Colonic mucosa (tissue), 4 donors: ENCODE results near the gene GALNT16. TPM values are rescaled to one million over a fixed set of nuclear protein-coding genes. Genes with fewer than 3 reads are reported as not detected.
"Not testable (repeated sequence)": the region's sequence is repeated elsewhere in the genome, so short reads cannot be mapped to it uniquely, and the experiment has no call there.

ENCODE experiments used
- DNase-seq: peaks from one replicate; pipeline ENCODE4 v3.0.0-alpha.2; 2020
- H3K27ac ChIP-seq: fragments of 200-600 bp; one replicate; pipeline ENCODE4 v1.8.0; 2021
- H3K27me3 ChIP-seq: fragments of 200-600 bp; one replicate; pipeline ENCODE4 v1.8.0; 2021
- H3K36me3 ChIP-seq: fragments of 200-600 bp; one replicate; pipeline ENCODE4 v1.8.0; 2021
- H3K4me1 ChIP-seq: fragments of 200-600 bp; one replicate; pipeline ENCODE4 v1.8.0; 2021; ENCODE audit warnings: mild to moderate bottlenecking
- H3K4me3 ChIP-seq: fragments of 200-600 bp; one replicate; pipeline ENCODE4 v1.8.0; 2021
- H3K9ac ChIP-seq, 2 donors: one replicate each; pipeline ENCODE4 v1.7.0; 2013; ENCODE audit warnings: control low read depth in 2 of 2, low read depth in 2 of 2, low read length in 2 of 2
- H3K9me3 ChIP-seq: fragments of 200-600 bp; one replicate; pipeline ENCODE4 v1.8.0; 2021
- CTCF ChIP-seq: fragments of 200-600 bp; IDR thresholded peaks from one replicate; pipeline ENCODE4 v1.8.0; 2022; ENCODE audit warnings: antibody characterized with exemption, mild to moderate bottlenecking
- intact Hi-C: fragments of 100-400 bp; cut with DNase I; formaldehyde crosslinking; loops from one replicate; pipeline ENCODE4 v1.14.1; 2022
- total RNA-seq, 2 donors: library from RNA; stranded (reverse); fragmentation: NEBNext Ultra II Directional in 1 of 2; extraction: Animal tissue kit (Norgen Biotek cat#: 25700) in 1 of 2; gene quantifications; one replicate each; pipeline ENCODE4 v1.2.1, GENCODE V29; 2021
- donor health status: healthy.
- donor health status: DM: no; HTN: no; CAD: no.
- donor health status: DM: no; HTN: no; CAD: no.

Gene GALNT16
- total RNA-seq, 2 donors from 2014 or later: 0.22 to 1.6 TPM

GRCh38 chr14:69378274-69378673 is 118.3 kb downstream of the GALNT16 start:
- TF ChIP-seq CTCF: no peak
- no peaks in the 10 kb centered on the region for H3K9me3 ChIP-seq
- no peak overlapping the region for H3K4me3 ChIP-seq
- H3K27ac ChIP-seq: no peak overlapping the region
- no peaks in the 10 kb centered on the region for H3K36me3 ChIP-seq
- intact Hi-C loops: no loop called here
- H3K9ac ChIP-seq: no peak overlapping the region
- no peaks in the 10 kb centered on the region for H3K27me3 ChIP-seq
- no peaks in the 10 kb centered on the region for H3K4me1 ChIP-seq
- no peak for DNase-seq

- H3K9ac ChIP-seq: no peak overlapping the region
Measured at GRCh38 chr14:69387311-69387710, 127.4 kb downstream of the GALNT16 start.

GRCh38 chr14:69391400-69391799 is 131.4 kb downstream of the GALNT16 start:
- H3K27me3 ChIP-seq, intact Hi-C loops, H3K9me3 ChIP-seq, H3K4me1 ChIP-seq, H3K4me3 ChIP-seq, H3K9ac ChIP-seq, H3K27ac ChIP-seq, DNase-seq: not testable (repeated sequence)
- H3K36me3 ChIP-seq: peaks cover 25% of the 10 kb centered on the region

More at GRCh38 chr14:69387311-69387710, 127.4 kb downstream of the GALNT16 start:
- peaks cover 19% of the 10 kb centered on the region for H3K36me3 ChIP-seq
- no peaks in the 10 kb centered on the region for H3K9me3 ChIP-seq
- H3K27ac ChIP-seq: no peak overlapping the region
- TF ChIP-seq CTCF: no peak
- no peaks in the 10 kb centered on the region for H3K4me1 ChIP-seq
- no peaks in the 10 kb centered on the region for H3K27me3 ChIP-seq
- DNase-seq: no peak
- H3K4me3 ChIP-seq: no peak overlapping the region
- intact Hi-C loops: no loop called here

GRCh38 chr14:69392481-69392880 is 132.5 kb downstream of the GALNT16 start:
- Histone ChIP-seq H3K4me3 (no peak overlapping the region), H3K9me3 (no peaks in the 10 kb centered on the region), H3K27ac (no peak overlapping the region), H3K9ac (no peak overlapping the region), H3K4me1 (peaks cover 7% of the 10 kb centered on the region), H3K27me3 (no peaks in the 10 kb centered on the region), H3K36me3 (peaks cover 21% of the 10 kb centered on the region)
- DNase-seq: no peak
- no peak for TF ChIP-seq CTCF
- intact Hi-C loops: no loop called here

GRCh38 chr14:69395929-69396328 is 136.0 kb downstream of the GALNT16 start:
- H3K9ac ChIP-seq: no peak overlapping the region
- intact Hi-C loops: no loop called here

More at GRCh38 chr14:69395929-69396328, 136.0 kb downstream of the GALNT16 start:
- Histone ChIP-seq H3K27me3 (no peaks in the 10 kb centered on the region), H3K9me3 (no peaks in the 10 kb centered on the region), H3K27ac (no peak overlapping the region), H3K36me3 (peaks cover 14% of the 10 kb centered on the region), H3K4me3 (no peak overlapping the region), H3K4me1 (peaks cover 21% of the 10 kb centered on the region)
- no peak for DNase-seq
- no peak for TF ChIP-seq CTCF
